ENCODE data around the gene GALNT1. TPM values are rescaled to one million over a fixed set of nuclear protein-coding genes. Genes with fewer than 3 reads are reported as not detected.

Gene GALNT1
- total and polyA plus RNA-seq, 2 of the 4 experiments (the other 2 are of a cell fraction) = 24.9 to 43.9 TPM

GRCh38 chr18:35618696-35619095, 37.2 kb downstream of the GALNT1 start:
- BruUV-seq (replicated peaks) = no TSS peak
- in situ Hi-C loops (cut with MboI; ENCODE audit: low sequenced_read_pairs) = no loop called here
- H3K56ac ChIP-seq (ENCODE audit: extremely low read depth, insufficient read depth, low read length) = no peak overlapping the region
- no peak overlapping the region for H2BK15ac ChIP-seq (ENCODE audit: low read depth, low read length)
- no peaks in the 10 kb centered on the region; the same call in 1 of the 2 replicates for H3K9me1 ChIP-seq (ENCODE audit: insufficient read depth, low read length)
- no peak overlapping the region for H4K91ac ChIP-seq (ENCODE audit: insufficient read depth, low read depth, low read length)
- no peak overlapping the region for H4K8ac ChIP-seq (ENCODE audit: low read depth in 2 of 2, low read length in 2 of 2)
- TF ChIP-seq NFE2L2 (IDR thresholded peaks at IDR 0.05; ENCODE audit: low read depth, low read length) (no peak), POLR2A (IDR thresholded peaks at IDR 0.05; ENCODE audit: low read depth, low read length) (no peak), RAD21 (IDR thresholded peaks at IDR 0.05; ENCODE audit: low read length) (no peak), MAZ (IDR thresholded peaks at IDR 0.05; ENCODE audit: borderline replicate concordance, low read depth, low read length) (no peak), FOS (IDR thresholded peaks at IDR 0.05; ENCODE audit: low read depth, low read length) (no peak), CEBPB (IDR thresholded peaks at IDR 0.05; ENCODE audit: low read depth, low read length) (no peak), RFX5 (IDR thresholded peaks at IDR 0.05; ENCODE audit: low read depth, low read length) (no peak), CTCF (conservative IDR thresholded peaks at IDR 0.05; ENCODE audit: low read depth, low read length) (no peak), SMC3 (IDR thresholded peaks at IDR 0.05; ENCODE audit: low read depth, low read length) (no peak), RCOR1 (IDR thresholded peaks at IDR 0.05; ENCODE audit: insufficient replicate concordance, low read length) (no peak), MXI1 (IDR thresholded peaks at IDR 0.05; ENCODE audit: borderline replicate concordance, low read depth, low read length) (no peak), MAFK (IDR thresholded peaks at IDR 0.05; ENCODE audit: low read depth, low read length) (no peak), USF2 (IDR thresholded peaks at IDR 0.05; ENCODE audit: low read depth, low read length) (no peak), BHLHE40 (IDR thresholded peaks at IDR 0.05; ENCODE audit: low read depth, low read length) (no peak), CHD1 (IDR thresholded peaks at IDR 0.05; ENCODE audit: low read depth, low read length) (no peak)
- TF ChIP-seq, protein P1, sequence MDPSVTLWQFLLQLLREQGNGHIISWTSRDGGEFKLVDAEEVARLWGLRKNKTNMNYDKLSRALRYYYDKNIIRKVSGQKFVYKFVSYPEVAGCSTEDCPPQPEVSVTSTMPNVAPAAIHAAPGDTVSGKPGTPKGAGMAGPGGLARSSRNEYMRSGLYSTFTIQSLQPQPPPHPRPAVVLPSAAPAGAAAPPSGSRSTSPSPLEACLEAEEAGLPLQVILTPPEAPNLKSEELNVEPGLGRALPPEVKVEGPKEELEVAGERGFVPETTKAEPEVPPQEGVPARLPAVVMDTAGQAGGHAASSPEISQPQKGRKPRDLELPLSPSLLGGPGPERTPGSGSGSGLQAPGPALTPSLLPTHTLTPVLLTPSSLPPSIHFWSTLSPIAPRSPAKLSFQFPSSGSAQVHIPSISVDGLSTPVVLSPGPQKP (IDR thresholded peaks at IDR 0.05; ENCODE audit: borderline replicate concordance, low read depth, low read length) = no peak
- peaks cover 7% of the 10 kb centered on the region for H3K4me1 ChIP-seq (ENCODE audit: control insufficient read depth, insufficient read depth, low read length)
- no peak overlapping the region for H2BK20ac ChIP-seq (ENCODE audit: low read depth, low read length)
- no peak overlapping the region for H3K4me3 ChIP-seq (ENCODE audit: insufficient read depth, low read depth, low read length)
- H3K36me3 ChIP-seq (ENCODE audit: control insufficient read depth, insufficient read depth, low read length) = no peaks in the 10 kb centered on the region
- H3K23ac ChIP-seq (ENCODE audit: low read depth, low read length) = no peak overlapping the region
- peak overlapping the region; percentile 35; the same call in 1 of the 2 replicates for H3K9ac ChIP-seq (ENCODE audit: low read depth, low read length)
- WGBS, 2 experiments (ENCODE audit: extremely low coverage in 2 of 2, insufficient read length in 1 of 2) = no CpG with 5 or more reads among the region's 5 CpGs
- no peaks in the 10 kb centered on the region for H3K9me3 ChIP-seq (ENCODE audit: control insufficient read depth, insufficient read depth, low read length)
- ChIA-PET POLR2A (ENCODE audit: unreplicated experiment) (no interaction called here), CTCF (interaction anchor here (1.0 kb wide), 1 partner anchor 17 kb away, joined by 3 read pairs; no protein-coding TSS in a partner anchor)
- dilution Hi-C loops (cut with HindIII; ENCODE audit: low sequenced_read_pairs, unreplicated experiment) = no loop called here
- H2AFZ ChIP-seq (replicated peaks; ENCODE audit: low read length, poor library complexity) = no peak overlapping the region
- H3K4me2 ChIP-seq (ENCODE audit: low read depth, low read length) = peak overlapping the region; percentile 84; the same call in 1 of the 2 replicates
- H2AK9ac ChIP-seq (replicated peaks; ENCODE audit: low read depth, low read length, poor library complexity) = no peak overlapping the region
- no peak overlapping the region for H2BK120ac ChIP-seq (ENCODE audit: low read depth, low read length)
- no peak overlapping the region for H3K14ac ChIP-seq (replicated peaks; ENCODE audit: low read depth, low read length)
- peak overlapping the region; percentile 28; the same call in 1 of the 2 replicates for H3K18ac ChIP-seq (ENCODE audit: low read depth, low read length)
- no peak overlapping the region for H2BK5ac ChIP-seq (ENCODE audit: low read depth, low read length, poor library complexity, severe bottlenecking)
- H4K5ac ChIP-seq (ENCODE audit: low read depth, low read length) = no peak overlapping the region
- DNase-seq = peak; percentile 46
- ATAC-seq (ENCODE audit: low read depth) = peak; percentile 73
- no peak overlapping the region for H3K4ac ChIP-seq (ENCODE audit: low read depth, low read length)
- H3K27ac ChIP-seq (ENCODE audit: insufficient read depth, low read length) = no peak overlapping the region
- H4K20me1 ChIP-seq (ENCODE audit: insufficient read depth, low read length) = peaks cover 13% of the 10 kb centered on the region; the same call in 1 of the 2 replicates
- peaks cover 0 to 32% of the 10 kb centered on the region in 2 experiments; a peak in 3 of 4 replicates for H3K79me1 ChIP-seq (ENCODE audit: low read depth in 1 of 2, low read length in 2 of 2)
- no peaks in the 10 kb centered on the region for H3K27me3 ChIP-seq (ENCODE audit: control insufficient read depth, insufficient read depth, low read length)
- intact Hi-C loops (cut with micrococcal nuclease) = loop anchor here (5.0 kb wide), 1 partner anchor 36 kb away; the partner anchor contains the start of gene GALNT1
- no peak overlapping the region for H2AK5ac ChIP-seq (ENCODE audit: low read depth, low read length)
